ENCODE results near the gene GPR87. TPM values are rescaled to one million over a fixed set of nuclear protein-coding genes. Genes with fewer than 3 reads are reported as not detected.

GPR87 gene
- total RNA-seq, 1 donor from 2014 or later: not detected

GRCh38 chr3:151293127-151293526 lies 23.5 kb downstream of the GPR87 start:
- Mint-ChIP-seq H3K27me3 (ENCODE audit: unreplicated experiment) (no peaks in the 10 kb centered on the region), H3K4me1 (ENCODE audit: low read depth, unreplicated experiment) (peaks cover 9% of the 10 kb centered on the region), H3K9me3 (ENCODE audit: unreplicated experiment) (no peaks in the 10 kb centered on the region), H3K36me3 (ENCODE audit: unreplicated experiment) (no peaks in the 10 kb centered on the region), H3K27ac (ENCODE audit: unreplicated experiment) (no peak overlapping the region), H3K4me3 (ENCODE audit: unreplicated experiment) (no peak overlapping the region)
- DNase-seq: no peak
- no peak for TF ChIP-seq CTCF (IDR thresholded peaks at IDR 0.05; ENCODE audit: partially characterized antibody, unreplicated experiment)

- H3K9me3 Mint-ChIP-seq (ENCODE audit: unreplicated experiment): no peaks in the 10 kb centered on the region
- TF ChIP-seq CTCF (IDR thresholded peaks at IDR 0.05; ENCODE audit: partially characterized antibody, unreplicated experiment): no peak
Measured at GRCh38 chr3:151290673-151291072, 25.9 kb downstream of the GPR87 start.

GRCh38 chr3:151289445-151289844 lies 27.2 kb downstream of the GPR87 start:
- no peak for TF ChIP-seq CTCF (IDR thresholded peaks at IDR 0.05; ENCODE audit: partially characterized antibody, unreplicated experiment)
- Mint-ChIP-seq H3K4me3 (ENCODE audit: unreplicated experiment) (no peak overlapping the region), H3K36me3 (ENCODE audit: unreplicated experiment) (no peaks in the 10 kb centered on the region), H3K4me1 (ENCODE audit: low read depth, unreplicated experiment) (peaks cover 9% of the 10 kb centered on the region), H3K9me3 (ENCODE audit: unreplicated experiment) (no peaks in the 10 kb centered on the region), H3K27me3 (ENCODE audit: unreplicated experiment) (no peaks in the 10 kb centered on the region), H3K27ac (ENCODE audit: unreplicated experiment) (no peak overlapping the region)
- DNase-seq: no peak

More at GRCh38 chr3:151290673-151291072, 25.9 kb downstream of the GPR87 start:
- no peaks in the 10 kb centered on the region for H3K27me3 Mint-ChIP-seq (ENCODE audit: unreplicated experiment)
- no peak overlapping the region for H3K27ac Mint-ChIP-seq (ENCODE audit: unreplicated experiment)
- no peak overlapping the region for H3K4me3 Mint-ChIP-seq (ENCODE audit: unreplicated experiment)
- H3K36me3 Mint-ChIP-seq (ENCODE audit: unreplicated experiment): no peaks in the 10 kb centered on the region
- H3K4me1 Mint-ChIP-seq (ENCODE audit: low read depth, unreplicated experiment): peaks cover 9% of the 10 kb centered on the region
- DNase-seq: no peak

GRCh38 chr3:151285940-151286339 lies 30.7 kb downstream of the GPR87 start:
- H3K4me3 Mint-ChIP-seq (ENCODE audit: unreplicated experiment): no peak overlapping the region
- H3K27ac Mint-ChIP-seq (ENCODE audit: unreplicated experiment): no peak overlapping the region
- no peaks in the 10 kb centered on the region for H3K9me3 Mint-ChIP-seq (ENCODE audit: unreplicated experiment)
- no peak for DNase-seq
- TF ChIP-seq CTCF (IDR thresholded peaks at IDR 0.05; ENCODE audit: partially characterized antibody, unreplicated experiment): no peak
- H3K4me1 Mint-ChIP-seq (ENCODE audit: low read depth, unreplicated experiment): peaks cover 6% of the 10 kb centered on the region
- no peaks in the 10 kb centered on the region for H3K36me3 Mint-ChIP-seq (ENCODE audit: unreplicated experiment)
- no peaks in the 10 kb centered on the region for H3K27me3 Mint-ChIP-seq (ENCODE audit: unreplicated experiment)

GRCh38 chr3:151283907-151284461 lies 32.6 kb downstream of the GPR87 start:
- no peaks in the 10 kb centered on the region for H3K27me3 Mint-ChIP-seq (ENCODE audit: unreplicated experiment)
- no peak overlapping the region for H3K4me3 Mint-ChIP-seq (ENCODE audit: unreplicated experiment)
- H3K36me3 Mint-ChIP-seq (ENCODE audit: unreplicated experiment): no peaks in the 10 kb centered on the region
- H3K4me1 Mint-ChIP-seq (ENCODE audit: low read depth, unreplicated experiment): peaks cover 4% of the 10 kb centered on the region
- TF ChIP-seq CTCF (IDR thresholded peaks at IDR 0.05; ENCODE audit: partially characterized antibody, unreplicated experiment): no peak
- H3K9me3 Mint-ChIP-seq (ENCODE audit: unreplicated experiment): no peaks in the 10 kb centered on the region
- no peak overlapping the region for H3K27ac Mint-ChIP-seq (ENCODE audit: unreplicated experiment)
- DNase-seq: no peak
